RWPE1 (cell line): ENCODE data around the gene WTIP.

Experiments
- CTCF ChIA-PET: fragments of 350-600 bp; sonication (Branson Sonifier 250); formaldehyde crosslinking; extraction: SDS; loops from one replicate; lab custom pipeline; 2021; lab: Yijun Ruan, JAX
- POLR2A ChIA-PET: fragments of 400-600 bp; formaldehyde crosslinking; extraction: SDS; loops from one replicate; lab custom pipeline; 2020; ENCODE audit warnings: antibody characterized with exemption; ENCODE audit not compliant: low non-redundant PET; lab: Yijun Ruan, JAX
- DNase-seq: peaks from one replicate; pipeline ENCODE4 v3.0.0; 2012; ENCODE audit warnings: low spot score
- H3K27ac ChIP-seq: fragments of 450-650 bp; 2 replicates; pipeline ENCODE4 v1.5.1; 2017
- TF ChIP-seq, protein P1 (sequence below): fragments of 450-650 bp; conservative IDR thresholded peaks from 2 replicates; pipeline ENCODE4 v1.5.1; 2017; ENCODE audit warnings: low read depth, mild to moderate bottlenecking

The WTIP gene

GRCh38 chr19:34487651-34488051, 6.1 kb downstream of the WTIP start:
- POLR2A ChIA-PET = no interaction called here
- H3K27ac ChIP-seq = no peak overlapping the region
- DNase-seq = no peak
- TF ChIP-seq, protein P1, sequence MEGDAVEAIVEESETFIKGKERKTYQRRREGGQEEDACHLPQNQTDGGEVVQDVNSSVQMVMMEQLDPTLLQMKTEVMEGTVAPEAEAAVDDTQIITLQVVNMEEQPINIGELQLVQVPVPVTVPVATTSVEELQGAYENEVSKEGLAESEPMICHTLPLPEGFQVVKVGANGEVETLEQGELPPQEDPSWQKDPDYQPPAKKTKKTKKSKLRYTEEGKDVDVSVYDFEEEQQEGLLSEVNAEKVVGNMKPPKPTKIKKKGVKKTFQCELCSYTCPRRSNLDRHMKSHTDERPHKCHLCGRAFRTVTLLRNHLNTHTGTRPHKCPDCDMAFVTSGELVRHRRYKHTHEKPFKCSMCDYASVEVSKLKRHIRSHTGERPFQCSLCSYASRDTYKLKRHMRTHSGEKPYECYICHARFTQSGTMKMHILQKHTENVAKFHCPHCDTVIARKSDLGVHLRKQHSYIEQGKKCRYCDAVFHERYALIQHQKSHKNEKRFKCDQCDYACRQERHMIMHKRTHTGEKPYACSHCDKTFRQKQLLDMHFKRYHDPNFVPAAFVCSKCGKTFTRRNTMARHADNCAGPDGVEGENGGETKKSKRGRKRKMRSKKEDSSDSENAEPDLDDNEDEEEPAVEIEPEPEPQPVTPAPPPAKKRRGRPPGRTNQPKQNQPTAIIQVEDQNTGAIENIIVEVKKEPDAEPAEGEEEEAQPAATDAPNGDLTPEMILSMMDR = no peak
- CTCF ChIA-PET = interaction anchor here (0.7 kb wide), 1 partner anchor 1882 kb away, joined by 3 read pairs; no protein-coding TSS in a partner anchor

- no peak overlapping the region for H3K27ac ChIP-seq
- TF ChIP-seq, protein P1 = no peak
- ChIA-PET POLR2A (no interaction called here), CTCF (interaction anchor here (0.5 kb wide), 1 partner anchor 175 kb away, joined by 3 read pairs; no protein-coding TSS in a partner anchor)
- DNase-seq = no peak
These were observed 7.6 kb downstream of the WTIP start for GRCh38 chr19:34489175-34489574.

GRCh38 chr19:34490141-34490766, 8.7 kb downstream of the WTIP start:
- CTCF ChIA-PET = interaction anchor here (0.5 kb wide), 1 partner anchor 317 kb away, joined by 3 read pairs; no protein-coding TSS in a partner anchor
- no peak overlapping the region for H3K27ac ChIP-seq
- TF ChIP-seq, protein P1 = no peak
- DNase-seq = no peak
- POLR2A ChIA-PET = no interaction called here

GRCh38 chr19:34493038-34493648, 11.6 kb downstream of the WTIP start:
- ChIA-PET CTCF (interaction anchor here (1.0 kb wide), 1 partner anchor 220 kb away, joined by 5 read pairs; no protein-coding TSS in a partner anchor), POLR2A (no interaction called here)
- no peak for DNase-seq
- TF ChIP-seq, protein P1 = no peak
- no peak overlapping the region for H3K27ac ChIP-seq

GRCh38 chr19:34493649-34494044, 12.1 kb downstream of the WTIP start:
- H3K27ac ChIP-seq = no peak overlapping the region
- no peak for DNase-seq
- TF ChIP-seq, protein P1 = no peak
- ChIA-PET POLR2A (no interaction called here), CTCF (interaction anchor here (0.6 to 1.0 kb wide), 2 partner anchors 16 to 219 kb away, joined by 5 read pairs; no protein-coding TSS in a partner anchor)

DNA sequence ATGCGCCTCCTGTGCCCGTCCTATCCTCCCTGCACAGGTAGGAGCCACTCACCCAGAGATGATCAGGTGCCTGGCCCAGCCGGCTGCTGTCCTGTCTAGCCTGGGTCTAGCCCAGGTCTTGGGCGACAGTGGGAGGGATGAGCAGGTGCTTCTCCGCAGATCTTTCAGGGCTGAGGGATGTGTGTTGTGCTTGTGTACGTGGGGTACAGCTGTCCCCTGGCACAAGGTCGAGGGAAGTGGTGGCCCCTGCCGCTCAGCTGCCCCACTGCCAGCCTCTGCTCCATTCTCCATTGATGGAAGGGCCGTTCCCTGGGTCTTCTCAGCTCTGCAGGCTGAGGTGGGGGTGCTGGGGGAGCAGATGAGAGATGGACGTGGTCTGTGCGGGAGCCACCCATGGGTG, 13.0 kb downstream of the WTIP start:
- ChIA-PET CTCF (interaction anchor here (1.0 kb wide), 1 partner anchor 218 kb away, joined by 5 read pairs; no protein-coding TSS in a partner anchor), POLR2A (no interaction called here)
- H3K27ac ChIP-seq = no peak overlapping the region
- DNase-seq = no peak
- TF ChIP-seq, protein P1 = no peak
